Stomach (tissue), 9 donors: ENCODE measurements around the gene BLACAT1. TPM values are rescaled to one million over a fixed set of nuclear protein-coding genes. Genes with fewer than 3 reads are reported as not detected.
"Not testable (repeated sequence)": the region's sequence is repeated elsewhere in the genome, so short reads cannot be mapped to it uniquely, and the experiment has no call there.

ENCODE experiments used
- DNase-seq, 2 donors: peaks; one replicate each; pipeline versions ENCODE4 v3.0.0 to v3.0.0-alpha.2; 2013 to 2019
- H3K27ac ChIP-seq, 5 donors: fragments of 200-600 bp in 4 of 5; sonication (generic) in 4 of 5; one replicate each; pipeline ENCODE4 v1.5.1; 2013 to 2019; ENCODE audit warnings: mild to moderate bottlenecking in 1 of 5, moderate library complexity in 1 of 5
- H3K27me3 ChIP-seq, 3 donors: fragments of 200-600 bp; sonication (generic); one replicate each; pipeline ENCODE4 v1.5.1; 2017 to 2019; ENCODE audit warnings: mixed run types in 1 of 3
- H3K36me3 ChIP-seq, 4 donors: fragments of 200-600 bp; sonication (generic); 1 replicate in 3 of 4; 2 replicates in 1 of 4; pipeline ENCODE4 v1.5.1; 2016 to 2019
- H3K4me1 ChIP-seq, 4 donors: fragments of 200-600 bp; sonication (generic); one replicate each; pipeline ENCODE4 v1.5.1; 2016 to 2019
- H3K4me3 ChIP-seq, 4 donors: fragments of 200-600 bp; sonication (generic) in 3 of 4; one replicate each; pipeline ENCODE4 v1.5.1; 2016 to 2019; ENCODE audit warnings: mild to moderate bottlenecking in 1 of 4
- H3K9me3 ChIP-seq, 4 donors: fragments of 200-600 bp; sonication (generic); one replicate each; pipeline ENCODE4 v1.5.1; 2016 to 2019
- EP300 ChIP-seq: sonication (generic); formaldehyde crosslinking; IDR thresholded peaks from one replicate; pipeline ENCODE4 v1.6.1; 2017; ENCODE audit warnings: antibody characterized with exemption
- POLR2A ChIP-seq, 4 donors: fragments of 450-650 bp; IDR thresholded peaks; one replicate each; pipeline ENCODE4 v1.6.1; 2016; ENCODE audit warnings: antibody characterized with exemption in 4 of 4, control low read depth in 2 of 4, mild to moderate bottlenecking in 1 of 4, moderate library complexity in 1 of 4
- POLR2AphosphoS5 ChIP-seq, 3 donors: sonication (generic); formaldehyde crosslinking; IDR thresholded peaks; one replicate each; pipeline ENCODE4 v1.6.1; 2016; ENCODE audit warnings: antibody characterized with exemption in 3 of 3
- WGBS, 5 donors: extraction: QIAGEN DNeasy Blood & Tissue Kit in 3 of 5; methylation state at CpG; one replicate each; pipeline versions ENCODE4 v1.1.5 to v1.1.7; 2013 to 2018; 5-methylcytosine and 5-hydroxymethylcytosine counted together
- intact Hi-C: fragments of 100-400 bp; cut with DNase I; formaldehyde crosslinking; loops from one replicate; pipeline ENCODE4 v1.15.1; 2023; ENCODE audit warnings: low total_unique reads
- polyA plus RNA-seq, 3 donors: library from polyadenylated mRNA; stranded (reverse); fragments of 200-250 nt; gene quantifications; one replicate each; pipeline ENCODE4 v1.2.3, GENCODE V29; 2013
- total RNA-seq, 5 donors: library from RNA; depleted of rRNA; stranded (reverse); fragments of >200 nt; gene quantifications; one replicate each; pipeline versions ENCODE4 v1.1.0 to v1.2.3, GENCODE V29; 2014 to 2016
- TF ChIP-seq, protein P1 (sequence below), 7 experiments: fragments of 450-650 bp in 4 of 7; fragments of 200-600 bp in 3 of 7; sonication (generic) in 3 of 7; IDR thresholded peaks; one replicate each; pipeline ENCODE4 v1.5.1; 2016 to 2019; ENCODE audit warnings: antibody characterized with exemption in 7 of 7, control low read depth in 2 of 7, mild to moderate bottlenecking in 1 of 7
- donor health status: healthy with polysubstance abuse.
- donor health status: Bipolar disorder and iron deficiency.
- donor health status: healthy.

Gene BLACAT1
- total and polyA plus RNA-seq, 8 donors = 0.37 to 0.43 TPM; not detected in 6

DNA sequence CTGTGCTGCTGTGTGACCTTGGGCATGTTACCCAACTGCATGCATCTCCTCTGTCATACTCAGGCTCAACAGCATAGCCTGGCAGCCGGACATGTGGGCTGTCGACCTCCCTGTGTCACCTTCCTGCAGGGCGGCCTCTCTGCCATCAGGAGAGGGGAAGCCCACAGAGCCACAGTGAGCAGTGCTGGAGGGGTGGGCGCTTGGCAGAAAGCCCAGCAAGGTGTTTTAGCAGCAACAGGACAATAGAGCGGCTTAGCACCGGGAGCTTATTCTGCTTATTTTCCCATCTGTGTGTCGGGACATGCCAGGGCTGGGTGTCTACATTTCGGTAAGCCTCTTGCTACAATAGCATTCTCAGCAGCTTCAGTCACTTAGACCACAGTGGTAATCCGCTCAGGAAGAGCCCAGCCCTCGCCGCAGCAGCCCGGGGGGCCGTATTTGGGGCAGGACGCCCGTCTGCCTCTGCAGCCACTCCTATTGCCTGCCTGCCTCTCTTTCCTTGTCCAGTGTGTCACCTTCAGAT, 25.8 kb upstream of the BLACAT1 start:
- no peak for TF ChIP-seq EP300
- intact Hi-C loops = loop anchor here (10.0 kb wide), 1 partner anchor 147 kb away; no protein-coding TSS in a partner anchor
- no peaks in the 10 kb centered on the region for H3K36me3 ChIP-seq
- H3K27me3 ChIP-seq = peaks cover 0 to 82% (median 15%) of the 10 kb centered on the region in 3 donors
- H3K4me3 ChIP-seq = no peak overlapping the region
- peak in 1 of 2 donors; percentile 53 for DNase-seq
- H3K9me3 ChIP-seq = no peaks in the 10 kb centered on the region
- H3K27ac ChIP-seq = no peak overlapping the region
- 44 to 66% (median 46%) methylated on average over 13 to 15 of the region's 15 CpGs for WGBS, 5 donors
- peaks cover 4 to 20% (median 13%) of the 10 kb centered on the region in 4 donors for H3K4me1 ChIP-seq

DNA sequence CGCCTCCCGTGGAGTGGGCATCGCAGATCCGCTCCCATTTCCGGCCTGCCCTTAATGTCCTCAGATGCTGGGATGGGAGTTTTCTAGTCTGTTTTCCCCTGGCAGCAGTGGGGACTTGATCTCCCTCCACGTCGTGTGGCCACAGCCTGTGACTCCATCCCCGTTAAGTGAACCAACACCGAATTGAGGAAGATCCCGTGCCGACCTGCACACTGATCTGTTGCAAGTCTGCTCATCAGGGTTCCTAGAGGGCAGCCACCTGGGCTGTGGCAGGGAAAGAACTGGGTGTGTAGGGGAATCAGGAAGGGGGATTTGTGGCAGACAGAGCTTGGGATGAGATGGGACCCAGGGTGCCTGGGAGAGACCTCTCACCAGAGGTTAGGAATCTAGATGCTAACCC, 25.4 kb upstream of the BLACAT1 start:
- intact Hi-C loops = loop anchor here (10.0 kb wide), 1 partner anchor 146 kb away; no protein-coding TSS in a partner anchor
- no peak for DNase-seq
- H3K9me3 ChIP-seq = peaks cover 0 to 1% (median 0%) of the 10 kb centered on the region in 4 donors
- H3K27ac ChIP-seq = no peak overlapping the region
- TF ChIP-seq, protein P1, sequence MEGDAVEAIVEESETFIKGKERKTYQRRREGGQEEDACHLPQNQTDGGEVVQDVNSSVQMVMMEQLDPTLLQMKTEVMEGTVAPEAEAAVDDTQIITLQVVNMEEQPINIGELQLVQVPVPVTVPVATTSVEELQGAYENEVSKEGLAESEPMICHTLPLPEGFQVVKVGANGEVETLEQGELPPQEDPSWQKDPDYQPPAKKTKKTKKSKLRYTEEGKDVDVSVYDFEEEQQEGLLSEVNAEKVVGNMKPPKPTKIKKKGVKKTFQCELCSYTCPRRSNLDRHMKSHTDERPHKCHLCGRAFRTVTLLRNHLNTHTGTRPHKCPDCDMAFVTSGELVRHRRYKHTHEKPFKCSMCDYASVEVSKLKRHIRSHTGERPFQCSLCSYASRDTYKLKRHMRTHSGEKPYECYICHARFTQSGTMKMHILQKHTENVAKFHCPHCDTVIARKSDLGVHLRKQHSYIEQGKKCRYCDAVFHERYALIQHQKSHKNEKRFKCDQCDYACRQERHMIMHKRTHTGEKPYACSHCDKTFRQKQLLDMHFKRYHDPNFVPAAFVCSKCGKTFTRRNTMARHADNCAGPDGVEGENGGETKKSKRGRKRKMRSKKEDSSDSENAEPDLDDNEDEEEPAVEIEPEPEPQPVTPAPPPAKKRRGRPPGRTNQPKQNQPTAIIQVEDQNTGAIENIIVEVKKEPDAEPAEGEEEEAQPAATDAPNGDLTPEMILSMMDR (IDR thresholded peaks at IDR 0.05) = no peak
- TF ChIP-seq EP300 (no peak), POLR2A (IDR thresholded peaks at IDR 0.05) (no peak), POLR2AphosphoS5 (IDR thresholded peaks at IDR 0.05) (no peak)
- no peaks in the 10 kb centered on the region for H3K36me3 ChIP-seq
- H3K4me3 ChIP-seq = no peak overlapping the region
- H3K4me1 ChIP-seq = peaks cover 4 to 20% (median 13%) of the 10 kb centered on the region in 4 donors
- WGBS, 5 donors = 43 to 60% (median 47%) methylated on average over 11 of the region's 11 CpGs
- H3K27me3 ChIP-seq = peaks cover 0 to 82% (median 15%) of the 10 kb centered on the region in 3 donors

DNA sequence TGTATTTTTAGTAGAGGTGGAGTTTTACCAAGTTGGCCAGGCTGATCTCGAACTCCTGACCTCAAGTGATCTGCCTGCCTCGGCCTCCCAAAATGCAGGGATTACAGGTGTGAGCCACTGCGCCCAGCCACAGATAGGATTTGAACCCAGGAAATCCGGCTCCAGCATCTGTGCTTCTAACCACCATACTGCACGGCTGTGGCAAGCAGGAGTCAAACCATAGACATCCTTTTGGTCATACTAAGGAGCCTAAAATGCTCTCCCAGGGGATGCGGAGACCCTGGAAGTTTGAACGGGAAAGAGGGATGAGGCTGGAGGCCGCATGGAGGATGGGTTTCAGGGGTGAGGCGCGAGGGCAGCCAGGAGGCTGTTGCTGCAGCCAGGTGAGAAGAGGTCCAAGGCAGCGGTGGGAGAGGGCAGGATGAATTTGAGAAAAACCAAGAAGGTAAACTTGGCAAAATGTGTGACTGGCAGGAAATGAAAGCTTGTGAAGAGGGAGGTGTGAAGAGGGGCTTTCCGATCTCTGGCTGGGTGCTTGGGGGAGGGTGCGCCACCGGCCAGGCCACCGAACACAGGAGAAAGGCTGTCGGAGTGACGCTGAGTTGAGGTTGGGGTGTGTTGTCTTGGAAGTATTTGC, 24.6 kb upstream of the BLACAT1 start:
- intact Hi-C loops = loop anchor here (10.0 kb wide), 1 partner anchor 146 kb away; no protein-coding TSS in a partner anchor
- TF ChIP-seq EP300 = no peak
- no peak for TF ChIP-seq POLR2A (IDR thresholded peaks at IDR 0.05)
- TF ChIP-seq POLR2AphosphoS5 (IDR thresholded peaks at IDR 0.05) = no peak
- TF ChIP-seq, protein P1 (IDR thresholded peaks at IDR 0.05) = no peak
- H3K27me3 ChIP-seq = peaks cover 0 to 84% (median 15%) of the 10 kb centered on the region in 3 donors
- peaks cover 3 to 16% (median 10%) of the 10 kb centered on the region in 4 donors for H3K4me1 ChIP-seq
- H3K27ac ChIP-seq = no peak overlapping the region
- no peak for DNase-seq
- H3K4me3 ChIP-seq = no peak overlapping the region
- H3K36me3 ChIP-seq = no peaks in the 10 kb centered on the region
- WGBS, 5 donors = 52 to 62% (median 55%) methylated on average over 17 of the region's 17 CpGs
- peaks cover 0 to 9% (median 3%) of the 10 kb centered on the region in 4 donors for H3K9me3 ChIP-seq

DNA sequence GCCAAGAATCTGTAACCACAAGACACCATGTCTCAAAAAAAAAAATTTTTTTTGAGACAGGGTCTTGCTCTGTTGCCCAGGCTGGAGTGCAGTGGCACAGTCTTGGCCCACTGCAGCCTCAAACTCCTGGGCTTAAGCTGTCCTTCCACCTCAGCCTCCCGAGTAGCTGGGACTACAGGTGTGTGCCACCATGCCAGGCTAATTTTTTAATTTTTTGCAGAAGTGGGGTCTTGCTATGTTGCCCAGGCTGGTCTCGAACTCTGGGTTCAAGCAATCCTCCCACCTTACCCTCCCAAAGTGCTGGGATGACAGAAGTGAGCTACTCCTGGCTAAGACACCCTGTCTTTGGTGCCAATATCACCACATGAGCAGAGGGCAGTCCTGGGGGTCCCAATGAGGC, 23.1 kb upstream of the BLACAT1 start:
- peaks cover 0 to 86% (median 15%) of the 10 kb centered on the region in 3 donors for H3K27me3 ChIP-seq
- WGBS, 5 donors = 78 to 96% (median 91%) methylated on average over 2 of the region's 2 CpGs
- intact Hi-C loops, H3K36me3 ChIP-seq, H3K27ac ChIP-seq, DNase-seq, H3K4me3 ChIP-seq: not testable (repeated sequence)
- H3K4me1 ChIP-seq = peaks cover 0 to 12% (median 7%) of the 10 kb centered on the region in 4 donors
- H3K9me3 ChIP-seq = peaks cover 0 to 16% (median 12%) of the 10 kb centered on the region in 4 donors

DNA sequence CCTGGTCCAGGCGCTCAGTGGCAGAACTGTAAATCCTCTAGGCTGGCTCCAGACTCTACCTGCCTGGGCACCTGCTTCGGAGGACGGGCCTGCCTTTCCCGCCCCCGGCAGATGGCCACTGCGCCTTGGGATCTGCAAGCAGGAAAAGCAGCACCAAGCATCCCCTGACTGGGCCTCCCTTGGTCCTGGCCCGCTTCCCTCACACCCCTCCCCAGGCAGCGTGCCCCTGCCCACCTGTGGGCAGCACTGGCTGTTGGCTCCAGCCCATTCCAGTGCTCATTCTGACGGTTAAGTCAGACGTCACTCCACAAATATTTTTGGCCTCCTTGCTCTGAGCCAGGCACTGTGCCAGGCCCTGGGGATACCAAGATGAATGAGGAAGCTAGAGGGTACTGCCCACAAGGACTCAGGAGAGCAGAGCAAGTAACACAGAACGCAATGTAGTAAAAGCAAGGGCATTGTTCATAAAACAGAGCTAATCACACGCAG, 22.0 kb upstream of the BLACAT1 start:
- Histone ChIP-seq H3K27me3 (peaks cover 0 to 86% (median 21%) of the 10 kb centered on the region in 3 donors), H3K4me1 (peaks cover 0 to 12% (median 7%) of the 10 kb centered on the region in 4 donors), H3K36me3 (no peaks in the 10 kb centered on the region), H3K4me3 (no peak overlapping the region), H3K27ac (peak overlapping the region in 3 of 5 donors; percentile 33 to 46 (median 42)), H3K9me3 (peaks cover 0 to 16% (median 12%) of the 10 kb centered on the region in 4 donors)
- TF ChIP-seq, protein P1 (IDR thresholded peaks at IDR 0.05) = peak in 1 of 7 experiments; percentile 6
- TF ChIP-seq POLR2AphosphoS5 (IDR thresholded peaks at IDR 0.05) (peak in 1 of 3 donors; percentile 33), POLR2A (IDR thresholded peaks at IDR 0.05) (no peak), EP300 (no peak)
- 40 to 54% (median 42%) methylated on average over 12 of the region's 12 CpGs for WGBS, 5 donors
- intact Hi-C loops = no loop called here
- DNase-seq = peak; percentile 86 to 89
